Measurements from ENCODE around the gene SPOCK1.

SPOCK1 gene

DNA sequence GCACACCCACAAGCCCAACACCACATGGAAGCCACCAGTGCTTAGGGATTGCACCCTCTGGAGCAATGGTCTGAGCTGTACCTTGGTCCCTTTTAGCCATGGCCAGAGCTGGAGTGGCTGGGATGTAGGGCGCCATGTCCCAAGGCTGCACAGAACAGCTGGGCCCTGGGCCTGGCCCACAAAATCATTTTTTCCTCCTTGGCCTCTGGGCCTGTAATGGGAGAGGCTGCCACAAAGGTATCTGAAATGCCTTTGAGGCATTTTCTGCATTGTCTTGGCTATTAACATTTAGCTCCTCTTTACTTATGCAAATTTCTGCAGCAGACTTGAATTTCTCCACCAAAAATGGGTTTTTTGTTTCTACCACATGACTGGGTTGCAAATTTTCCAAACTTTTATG, 117.6 kb downstream of the SPOCK1 start:
- no peak overlapping the region for H3K9ac ChIP-seq (ENCODE audit: low read length)
- H3K4me1 ChIP-seq (ENCODE audit: control insufficient read depth, insufficient read depth, low read length) = no peaks in the 10 kb centered on the region
- no peak overlapping the region for H3K27ac ChIP-seq (ENCODE audit: low read depth, low read length)
- H3K36me3 ChIP-seq (ENCODE audit: control insufficient read depth, insufficient read depth, low read length) = no peaks in the 10 kb centered on the region
- no peaks in the 10 kb centered on the region for H3K27me3 ChIP-seq (ENCODE audit: control insufficient read depth, insufficient read depth, low read length)
- no peak overlapping the region for H3K4me3 ChIP-seq (ENCODE audit: low read length)

DNA sequence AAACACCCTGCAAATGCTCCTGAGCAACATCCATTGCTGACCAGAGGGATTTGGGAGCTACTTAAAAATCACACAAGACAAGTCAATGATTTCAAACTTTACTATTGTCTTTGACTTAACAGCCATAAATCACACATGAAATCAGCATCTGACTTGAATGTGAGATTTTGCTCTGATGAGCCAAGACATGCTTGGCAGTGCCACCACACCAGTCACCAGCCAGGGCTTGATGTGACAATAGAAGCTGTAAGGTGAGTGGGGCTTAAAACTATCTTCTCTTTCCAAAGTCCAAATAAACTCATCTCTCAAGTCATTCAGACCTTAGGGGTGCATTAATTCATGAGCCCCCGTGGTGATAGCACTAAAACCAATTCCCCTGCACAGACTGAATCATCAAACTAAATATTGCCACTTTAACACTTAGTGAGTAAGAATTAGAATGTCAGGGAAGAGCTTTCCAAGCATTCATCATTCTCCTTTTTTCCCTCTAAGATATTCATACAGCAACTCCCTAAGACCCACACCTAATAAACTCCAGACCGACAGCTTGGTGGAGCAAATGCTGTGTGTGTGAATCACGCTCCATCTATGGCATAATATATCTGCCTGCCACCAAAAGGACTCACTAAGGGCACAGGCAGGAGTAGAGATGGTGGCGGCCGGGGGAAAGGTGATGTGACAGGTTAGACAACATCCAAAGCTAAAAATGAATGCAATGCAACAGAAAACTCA, 119.4 kb downstream of the SPOCK1 start:
- Histone ChIP-seq H3K4me3 (ENCODE audit: low read length) (no peak overlapping the region), H3K4me1 (ENCODE audit: control insufficient read depth, insufficient read depth, low read length) (no peaks in the 10 kb centered on the region), H3K9ac (ENCODE audit: low read length) (no peak overlapping the region), H3K27me3 (ENCODE audit: control insufficient read depth, insufficient read depth, low read length) (no peaks in the 10 kb centered on the region), H3K36me3 (ENCODE audit: control insufficient read depth, insufficient read depth, low read length) (no peaks in the 10 kb centered on the region), H3K27ac (ENCODE audit: low read depth, low read length) (no peak overlapping the region)

DNA sequence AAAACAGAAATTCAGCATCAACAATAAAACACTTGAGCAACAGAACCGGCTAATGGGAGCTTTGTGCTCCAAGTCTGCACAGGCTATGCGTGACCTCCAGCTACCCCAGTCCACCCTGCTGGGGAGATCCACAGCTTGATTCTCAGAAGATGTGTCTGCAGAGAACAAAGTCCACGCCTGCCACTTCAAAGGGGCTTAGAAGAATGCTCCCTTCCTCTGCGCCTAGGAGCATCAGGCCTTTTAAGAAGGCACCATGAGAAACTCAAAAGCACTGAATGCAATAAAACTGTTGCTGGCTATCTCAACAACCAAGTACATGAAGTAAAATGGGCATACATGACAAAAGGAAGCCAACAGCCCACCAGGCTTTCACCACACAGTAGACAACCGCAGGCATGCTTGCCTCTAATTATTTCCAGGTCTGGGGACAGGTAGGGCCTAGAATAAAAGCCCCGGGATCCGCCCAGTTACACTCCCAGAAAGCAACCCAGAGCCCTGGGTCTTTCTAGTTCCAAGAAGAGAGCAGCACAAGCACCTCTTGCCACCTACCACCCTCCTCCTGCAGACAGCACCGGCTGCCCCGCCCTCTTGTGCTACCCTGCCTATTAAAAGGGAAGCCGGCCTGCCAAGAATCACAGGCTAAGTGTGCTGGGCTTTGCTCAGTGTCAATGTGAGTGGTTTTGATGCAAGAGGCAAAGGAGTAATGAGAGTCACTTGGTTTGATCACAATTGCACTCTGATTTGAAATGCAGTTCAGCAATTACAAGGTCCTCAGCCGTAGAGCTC, 123.2 kb downstream of the SPOCK1 start:
- Histone ChIP-seq H3K4me3 (ENCODE audit: low read length) (no peak overlapping the region), H3K27me3 (ENCODE audit: control insufficient read depth, insufficient read depth, low read length) (no peaks in the 10 kb centered on the region), H3K27ac (ENCODE audit: low read depth, low read length) (no peak overlapping the region), H3K4me1 (ENCODE audit: control insufficient read depth, insufficient read depth, low read length) (no peaks in the 10 kb centered on the region), H3K36me3 (ENCODE audit: control insufficient read depth, insufficient read depth, low read length) (no peaks in the 10 kb centered on the region), H3K9ac (ENCODE audit: low read length) (no peak overlapping the region)

DNA sequence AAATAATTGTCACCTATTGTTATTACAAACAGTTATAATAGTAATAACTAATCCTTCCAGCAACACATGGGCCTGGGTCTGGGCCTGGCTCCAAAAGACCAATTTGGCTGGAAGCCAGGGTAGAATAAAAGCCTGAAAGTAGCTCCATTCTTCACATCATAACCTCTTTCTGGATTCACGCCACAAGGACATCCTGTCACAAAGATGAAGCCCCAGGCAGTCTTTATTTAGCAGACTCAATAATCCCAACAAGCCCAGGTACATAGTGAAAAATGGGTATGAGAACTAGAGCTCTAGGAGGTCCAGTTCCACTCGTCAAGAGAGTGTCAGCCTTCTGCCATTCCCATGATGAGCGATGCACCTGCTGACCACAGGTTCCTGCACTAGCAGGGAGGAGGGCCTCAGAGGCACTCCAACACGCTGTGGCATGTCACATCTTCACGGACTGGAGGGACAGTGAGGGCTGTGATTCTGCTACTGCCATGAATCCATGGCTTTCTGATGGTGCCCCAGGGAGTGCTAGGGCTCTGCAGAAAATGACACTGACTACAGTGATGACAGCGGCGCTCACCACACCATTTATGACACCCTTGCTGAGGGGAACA, 124.9 kb downstream of the SPOCK1 start:
- Histone ChIP-seq H3K4me1 (ENCODE audit: control insufficient read depth, insufficient read depth, low read length) (no peaks in the 10 kb centered on the region), H3K36me3 (ENCODE audit: control insufficient read depth, insufficient read depth, low read length) (no peaks in the 10 kb centered on the region), H3K27me3 (ENCODE audit: control insufficient read depth, insufficient read depth, low read length) (no peaks in the 10 kb centered on the region), H3K4me3 (ENCODE audit: low read length) (no peak overlapping the region), H3K9ac (ENCODE audit: low read length) (no peak overlapping the region), H3K27ac (ENCODE audit: low read depth, low read length) (no peak overlapping the region)

DNA sequence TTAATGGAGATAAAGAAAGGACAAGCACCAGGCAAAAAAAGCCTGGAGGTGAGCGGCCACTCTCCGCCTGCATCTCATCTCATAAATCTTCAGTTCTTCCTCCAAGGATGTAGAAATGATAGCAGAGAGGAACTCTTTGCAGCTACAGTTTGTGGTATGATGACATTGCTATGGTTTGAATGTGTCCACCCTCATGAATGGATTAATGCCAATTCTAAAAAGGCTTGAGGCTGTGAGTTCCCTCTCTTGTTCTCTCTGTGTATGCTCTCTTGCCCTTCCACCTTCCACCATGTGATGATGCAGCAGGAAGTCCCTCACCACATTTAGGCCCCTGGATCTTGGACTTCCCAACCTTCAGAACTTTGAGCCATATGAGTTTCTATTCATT, 126.4 kb downstream of the SPOCK1 start:
- Histone ChIP-seq H3K4me3 (ENCODE audit: low read length) (no peak overlapping the region), H3K27me3 (ENCODE audit: control insufficient read depth, insufficient read depth, low read length) (no peaks in the 10 kb centered on the region), H3K36me3 (ENCODE audit: control insufficient read depth, insufficient read depth, low read length) (no peaks in the 10 kb centered on the region), H3K4me1 (ENCODE audit: control insufficient read depth, insufficient read depth, low read length) (no peaks in the 10 kb centered on the region), H3K9ac (ENCODE audit: low read length) (no peak overlapping the region), H3K27ac (ENCODE audit: low read depth, low read length) (no peak overlapping the region)

DNA sequence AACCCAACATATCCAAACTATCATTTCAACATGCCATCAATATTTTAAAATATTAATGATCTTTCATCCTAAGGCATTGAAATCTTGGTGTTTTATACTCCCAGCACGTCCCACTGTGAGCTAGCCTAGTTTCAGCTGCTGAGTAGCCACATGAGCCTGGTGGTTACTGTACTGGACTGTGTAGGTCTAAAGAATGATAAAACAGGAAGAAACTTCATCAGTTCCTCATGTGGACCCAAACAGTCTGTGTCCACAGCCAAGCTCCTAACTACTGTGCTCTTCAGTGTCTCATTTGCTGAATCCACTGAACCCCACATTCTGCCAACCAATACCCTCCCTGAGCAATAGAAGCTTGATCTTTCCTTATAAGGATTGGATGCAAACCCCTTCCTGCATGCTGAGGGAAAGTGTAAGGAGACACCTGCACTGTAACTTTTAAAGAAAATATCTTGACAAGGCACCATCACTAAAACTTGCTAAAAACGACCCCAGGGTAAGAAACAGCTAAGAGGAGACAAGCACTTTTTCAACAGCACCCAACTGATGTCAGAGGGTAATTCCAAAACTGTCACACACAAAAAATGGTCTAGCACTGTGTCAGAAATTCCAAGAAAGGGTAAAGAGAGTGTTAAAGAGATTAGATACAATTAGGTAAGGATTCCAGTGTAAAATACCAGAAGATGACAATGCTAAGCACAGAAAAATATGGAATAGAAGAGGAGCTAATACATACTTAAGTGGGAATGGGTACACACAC, 126.9 kb downstream of the SPOCK1 start:
- H3K9ac ChIP-seq (ENCODE audit: low read length) = no peak overlapping the region
- H3K4me1 ChIP-seq (ENCODE audit: control insufficient read depth, insufficient read depth, low read length) = no peaks in the 10 kb centered on the region
- no peak overlapping the region for H3K27ac ChIP-seq (ENCODE audit: low read depth, low read length)
- no peaks in the 10 kb centered on the region for H3K36me3 ChIP-seq (ENCODE audit: control insufficient read depth, insufficient read depth, low read length)
- H3K4me3 ChIP-seq (ENCODE audit: low read length) = no peak overlapping the region
- no peaks in the 10 kb centered on the region for H3K27me3 ChIP-seq (ENCODE audit: control insufficient read depth, insufficient read depth, low read length)

DNA sequence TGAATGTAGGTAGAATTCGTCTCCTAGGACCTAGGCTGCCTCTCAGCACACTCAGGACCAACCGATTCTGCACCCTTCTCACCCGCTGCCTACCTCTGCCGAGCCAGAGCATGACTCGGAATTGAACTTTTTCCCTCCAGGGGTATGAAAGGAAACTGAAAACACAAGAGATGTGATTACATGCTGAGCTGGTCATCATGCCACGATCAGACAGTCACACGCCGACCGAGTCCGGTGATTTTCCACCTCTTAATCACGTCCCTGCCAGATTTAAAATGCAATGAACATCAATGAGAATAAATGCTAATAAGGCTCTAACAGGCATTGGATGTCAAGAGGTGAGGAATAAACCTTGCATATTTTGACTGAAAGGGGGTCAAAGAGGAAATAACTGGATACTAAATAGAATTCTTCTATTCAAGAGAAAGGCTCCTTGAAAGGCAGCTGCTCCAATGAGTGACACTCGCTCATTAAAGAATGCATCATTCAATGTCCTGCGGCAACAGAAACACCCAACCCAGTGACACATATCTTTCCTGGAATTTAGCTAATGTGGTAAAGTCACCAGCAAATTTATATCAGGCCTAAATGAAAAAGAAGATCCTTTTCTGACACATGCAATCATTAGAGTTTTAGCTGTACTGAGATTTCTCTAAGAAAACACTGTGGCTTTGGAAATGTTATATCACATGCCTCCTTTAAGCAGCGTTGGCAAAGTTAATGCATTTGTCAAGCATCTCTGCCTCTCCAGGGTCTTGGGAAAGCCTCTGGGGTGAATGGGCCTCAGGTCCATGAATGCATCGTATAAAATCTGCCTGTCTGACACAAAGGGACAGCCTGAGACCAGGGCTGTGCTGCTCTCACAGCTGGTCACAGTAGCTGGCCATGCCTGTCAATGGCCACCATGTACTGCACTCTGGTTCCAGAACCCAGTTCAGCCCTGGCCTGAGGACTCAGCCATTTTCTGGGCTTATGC, 128.7 kb downstream of the SPOCK1 start:
- Histone ChIP-seq H3K27me3 (ENCODE audit: control insufficient read depth, insufficient read depth, low read length) (no peaks in the 10 kb centered on the region), H3K4me1 (ENCODE audit: control insufficient read depth, insufficient read depth, low read length) (no peaks in the 10 kb centered on the region), H3K4me3 (ENCODE audit: low read length) (no peak overlapping the region), H3K36me3 (ENCODE audit: control insufficient read depth, insufficient read depth, low read length) (no peaks in the 10 kb centered on the region), H3K9ac (ENCODE audit: low read length) (no peak overlapping the region), H3K27ac (ENCODE audit: low read depth, low read length) (no peak overlapping the region)

DNA sequence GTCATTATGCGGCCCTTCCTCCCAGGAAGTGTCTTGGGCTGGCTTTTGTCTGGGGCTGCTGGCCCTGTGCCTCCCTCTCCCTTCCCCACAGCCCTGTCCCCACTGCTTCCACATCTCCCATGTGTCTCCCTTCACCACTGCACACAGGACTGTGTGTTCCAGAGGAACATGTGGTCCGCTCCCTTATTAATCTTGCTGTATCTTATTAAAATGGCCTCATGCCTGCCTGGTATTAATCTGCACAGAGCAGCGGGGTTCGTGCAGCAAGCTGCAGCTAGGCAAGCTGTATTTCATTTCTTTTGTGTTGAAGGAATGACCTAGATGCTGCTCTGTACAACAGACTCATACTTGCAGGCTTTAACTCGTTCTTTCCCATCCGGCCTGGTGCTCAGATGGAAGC, 130.5 kb downstream of the SPOCK1 start:
- Histone ChIP-seq H3K36me3 (ENCODE audit: control insufficient read depth, insufficient read depth, low read length) (no peaks in the 10 kb centered on the region), H3K4me1 (ENCODE audit: control insufficient read depth, insufficient read depth, low read length) (no peaks in the 10 kb centered on the region), H3K27me3 (ENCODE audit: control insufficient read depth, insufficient read depth, low read length) (no peaks in the 10 kb centered on the region), H3K27ac (ENCODE audit: low read depth, low read length) (no peak overlapping the region), H3K9ac (ENCODE audit: low read length) (no peak overlapping the region), H3K4me3 (ENCODE audit: low read length) (no peak overlapping the region)

DNA sequence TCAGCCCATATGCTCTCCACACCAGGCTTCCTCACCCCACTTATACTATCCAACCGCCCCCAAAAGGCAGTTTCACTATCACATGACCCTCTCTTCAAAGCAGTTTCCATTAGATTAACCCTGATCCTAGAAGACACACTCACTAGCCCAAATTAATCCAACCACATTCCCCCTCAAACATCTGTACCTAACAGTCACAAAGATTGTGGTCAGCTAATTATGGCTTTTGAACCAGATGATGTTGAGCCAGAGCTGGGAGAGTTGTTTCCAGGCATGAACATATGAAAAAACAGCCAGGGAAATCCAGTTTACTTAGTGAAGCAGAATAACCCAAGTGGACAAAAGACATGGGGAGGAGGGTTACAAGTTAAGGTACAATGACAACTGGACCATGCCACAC, 131.2 kb downstream of the SPOCK1 start:
- H3K27ac ChIP-seq (ENCODE audit: low read depth, low read length) = no peak overlapping the region
- no peaks in the 10 kb centered on the region for H3K27me3 ChIP-seq (ENCODE audit: control insufficient read depth, insufficient read depth, low read length)
- no peaks in the 10 kb centered on the region for H3K4me1 ChIP-seq (ENCODE audit: control insufficient read depth, insufficient read depth, low read length)
- H3K4me3 ChIP-seq (ENCODE audit: low read length) = no peak overlapping the region
- H3K36me3 ChIP-seq (ENCODE audit: control insufficient read depth, insufficient read depth, low read length) = no peaks in the 10 kb centered on the region
- H3K9ac ChIP-seq (ENCODE audit: low read length) = no peak overlapping the region

DNA sequence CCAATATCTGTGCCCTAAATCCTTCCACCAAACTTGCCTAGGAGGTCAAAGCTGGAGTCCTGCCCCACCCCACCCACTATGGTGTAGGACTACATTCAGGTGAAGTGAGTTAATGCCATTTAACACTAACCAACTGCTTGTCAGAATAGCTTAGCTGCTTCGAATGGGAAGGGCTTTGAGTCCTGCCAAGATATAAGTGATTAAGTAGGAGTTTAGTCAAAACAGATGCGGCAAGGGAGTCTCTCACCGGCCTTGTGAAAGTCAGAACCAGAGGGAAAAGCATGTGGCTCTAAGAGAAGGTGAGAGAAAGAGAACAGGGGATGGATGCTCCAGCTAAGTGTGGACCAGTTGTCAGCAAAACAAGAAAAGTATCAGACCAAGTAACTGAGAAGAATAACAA, 132.6 kb downstream of the SPOCK1 start:
- Histone ChIP-seq H3K36me3 (ENCODE audit: control insufficient read depth, insufficient read depth, low read length) (no peaks in the 10 kb centered on the region), H3K9ac (ENCODE audit: low read length) (no peak overlapping the region), H3K27me3 (ENCODE audit: control insufficient read depth, insufficient read depth, low read length) (no peaks in the 10 kb centered on the region), H3K4me3 (ENCODE audit: low read length) (no peak overlapping the region), H3K27ac (ENCODE audit: low read depth, low read length) (no peak overlapping the region), H3K4me1 (ENCODE audit: control insufficient read depth, insufficient read depth, low read length) (no peaks in the 10 kb centered on the region)

DNA sequence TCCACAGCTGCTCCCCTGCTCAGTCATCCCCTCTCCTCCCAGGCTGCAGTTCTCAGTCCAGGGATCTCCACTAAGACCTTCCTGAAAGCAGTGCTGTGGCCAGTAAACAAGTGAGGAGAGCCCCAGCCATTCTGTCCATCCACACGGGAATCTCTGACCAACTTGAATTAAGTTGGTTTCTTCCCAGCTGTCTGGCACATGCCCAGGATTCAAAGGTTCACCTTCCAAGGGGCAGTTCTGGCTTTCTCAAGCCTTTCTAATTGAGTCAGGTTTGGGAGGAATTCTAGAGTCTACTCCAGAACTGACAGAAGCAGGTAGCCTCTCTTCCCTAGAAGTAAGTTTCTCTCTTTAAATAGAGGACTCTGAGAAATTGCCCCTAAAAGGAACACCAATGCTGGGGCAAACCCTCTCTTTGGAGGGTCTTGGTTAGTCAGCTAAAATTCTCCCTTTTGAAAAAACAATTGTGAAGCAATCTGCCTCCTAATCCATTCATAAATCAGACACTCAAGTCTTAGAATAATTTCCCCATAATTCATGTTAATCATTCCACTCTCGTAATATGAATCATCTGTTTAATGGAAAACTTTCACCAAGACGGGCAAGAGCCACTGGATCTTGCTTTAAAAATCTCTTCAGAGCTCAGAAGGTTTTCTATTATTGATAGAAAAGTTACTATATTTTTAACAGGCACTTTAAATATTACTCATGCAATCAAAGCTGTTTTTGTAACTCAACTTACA, 133.8 kb downstream of the SPOCK1 start:
- H3K9ac ChIP-seq (ENCODE audit: low read length) = no peak overlapping the region
- H3K27me3 ChIP-seq (ENCODE audit: control insufficient read depth, insufficient read depth, low read length) = no peaks in the 10 kb centered on the region
- no peak overlapping the region for H3K27ac ChIP-seq (ENCODE audit: low read depth, low read length)

More for the DNA sequence above, 133.8 kb downstream of the SPOCK1 start:
- Histone ChIP-seq H3K36me3 (ENCODE audit: control insufficient read depth, insufficient read depth, low read length) (no peaks in the 10 kb centered on the region), H3K4me3 (ENCODE audit: low read length) (no peak overlapping the region), H3K4me1 (ENCODE audit: control insufficient read depth, insufficient read depth, low read length) (no peaks in the 10 kb centered on the region)

All from rectal smooth muscle tissue (tissue), 1 donor.